ENCODE data around the gene NPPC.

NPPC gene, protein sequence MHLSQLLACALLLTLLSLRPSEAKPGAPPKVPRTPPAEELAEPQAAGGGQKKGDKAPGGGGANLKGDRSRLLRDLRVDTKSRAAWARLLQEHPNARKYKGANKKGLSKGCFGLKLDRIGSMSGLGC

GRCh38 chr2:231926180-231926741 lies at the start of gene NPPC:
Gene NPPC (minus strand): TSS chr2:231926396. CDS start chr2:231926249, 147 bp downstream.
- peak within 1 kb of the TSS; percentile 55 for H3K4me3 ChIP-seq (replicated peaks; ENCODE audit: low read depth, low read length)
- peak; percentile 79 for DNase-seq (ENCODE audit: extremely low read depth, insufficient read length)
- no peaks in the 10 kb centered on the region; the same call in none of the 2 replicates for H3K27me3 ChIP-seq (replicated peaks; ENCODE audit: control insufficient read depth, insufficient read depth, low read length)
- peak; percentile 39 for TF ChIP-seq CTCF (IDR thresholded peaks at IDR 0.05; ENCODE audit: insufficient read depth, low read length, poor library complexity, severe bottlenecking)
- H3K36me3 ChIP-seq (ENCODE audit: control insufficient read depth, insufficient read depth, low read length) = no peaks in the 10 kb centered on the region

GRCh38 chr2:231975001-231975400 lies 48.8 kb upstream of the NPPC start:
- Histone ChIP-seq H3K36me3 (ENCODE audit: control insufficient read depth, insufficient read depth, low read length) (no peaks in the 10 kb centered on the region), H3K27me3 (replicated peaks; ENCODE audit: control insufficient read depth, insufficient read depth, low read length) (no peaks in the 10 kb centered on the region), H3K4me3 (replicated peaks; ENCODE audit: low read depth, low read length) (no peak overlapping the region)
- DNase-seq (ENCODE audit: extremely low read depth, insufficient read length) = no peak
- no peak for TF ChIP-seq CTCF (IDR thresholded peaks at IDR 0.05; ENCODE audit: insufficient read depth, low read length, poor library complexity, severe bottlenecking)

DNA sequence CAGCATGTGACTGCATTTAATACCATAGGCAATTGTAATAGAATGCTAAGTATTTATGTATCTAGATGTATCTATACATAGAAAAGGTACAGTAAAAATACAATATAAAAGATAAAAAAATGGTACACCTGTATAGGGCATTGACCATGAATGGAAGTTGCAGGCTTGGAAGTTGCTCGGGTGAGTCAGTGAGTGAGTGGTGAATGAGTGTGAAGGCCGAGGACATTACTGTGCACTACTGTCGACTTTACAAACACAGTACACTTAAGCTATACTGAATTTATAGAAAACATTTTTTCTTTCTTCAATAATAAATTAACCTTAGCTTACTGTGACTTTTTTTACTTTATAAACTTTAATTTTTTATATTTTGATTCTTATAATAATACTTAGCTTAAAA lies 44.3 kb upstream of the NPPC start:
- no peak for TF ChIP-seq CTCF (IDR thresholded peaks at IDR 0.05; ENCODE audit: insufficient read depth, low read length, poor library complexity, severe bottlenecking)
- Histone ChIP-seq H3K27me3 (replicated peaks; ENCODE audit: control insufficient read depth, insufficient read depth, low read length) (no peaks in the 10 kb centered on the region), H3K36me3 (ENCODE audit: control insufficient read depth, insufficient read depth, low read length) (no peaks in the 10 kb centered on the region; the same call in 1 of the 2 replicates), H3K4me3 (replicated peaks; ENCODE audit: low read depth, low read length) (no peak overlapping the region)
- DNase-seq (ENCODE audit: extremely low read depth, insufficient read length) = no peak

GRCh38 chr2:231968820-231969219 lies 42.6 kb upstream of the NPPC start:
- no peaks in the 10 kb centered on the region for H3K27me3 ChIP-seq (replicated peaks; ENCODE audit: control insufficient read depth, insufficient read depth, low read length)
- no peaks in the 10 kb centered on the region; the same call in 1 of the 2 replicates for H3K36me3 ChIP-seq (ENCODE audit: control insufficient read depth, insufficient read depth, low read length)
- TF ChIP-seq CTCF (IDR thresholded peaks at IDR 0.05; ENCODE audit: insufficient read depth, low read length, poor library complexity, severe bottlenecking) = no peak
- no peak for DNase-seq (ENCODE audit: extremely low read depth, insufficient read length)
- no peak overlapping the region for H3K4me3 ChIP-seq (replicated peaks; ENCODE audit: low read depth, low read length)

DNA sequence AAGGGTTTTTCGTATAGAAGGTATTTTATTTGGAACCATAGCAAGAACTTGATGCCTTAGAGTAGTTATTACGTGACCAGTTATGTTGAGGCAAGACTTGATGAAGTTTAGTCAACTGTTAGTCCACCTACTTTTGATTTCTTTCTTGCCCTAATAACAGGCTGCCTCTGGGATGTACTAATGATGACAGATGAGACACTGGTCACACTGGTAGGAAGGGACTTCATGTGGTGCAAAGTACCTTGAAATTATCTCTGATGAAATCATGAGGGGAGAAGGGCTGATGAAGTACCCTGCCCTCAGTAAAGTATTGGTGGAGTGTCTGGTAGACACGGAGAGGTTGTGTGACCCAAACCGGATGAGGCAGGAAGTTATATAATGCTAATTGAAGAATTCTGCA lies 40.7 kb upstream of the NPPC start:
- TF ChIP-seq CTCF (IDR thresholded peaks at IDR 0.05; ENCODE audit: insufficient read depth, low read length, poor library complexity, severe bottlenecking) = no peak
- Histone ChIP-seq H3K4me3 (replicated peaks; ENCODE audit: low read depth, low read length) (no peak overlapping the region), H3K27me3 (replicated peaks; ENCODE audit: control insufficient read depth, insufficient read depth, low read length) (no peaks in the 10 kb centered on the region), H3K36me3 (ENCODE audit: control insufficient read depth, insufficient read depth, low read length) (no peaks in the 10 kb centered on the region; the same call in 1 of the 2 replicates)
- DNase-seq (ENCODE audit: extremely low read depth, insufficient read length) = no peak

Measured in GM06990 (cell line).